Lower lobe of right lung (tissue), 2 donors: ENCODE results near the gene RGS4. TPM values are rescaled to one million over a fixed set of nuclear protein-coding genes. Genes with fewer than 3 reads are reported as not detected.

Source experiments
- ATAC-seq, 2 donors: fragments of 200-7000 bp; cut with Tn5 transposase; one replicate each; pipeline ENCODE4 v1.9.1; 2020 to 2022; ENCODE audit warnings: mild to moderate bottlenecking in 2 of 2, moderate library complexity in 2 of 2
- DNase-seq: peaks from one replicate; pipeline ENCODE4 v3.0.0-alpha.2; 2020
- H3K27ac ChIP-seq: fragments of 200-600 bp; one replicate; pipeline ENCODE4 v1.8.0; 2022
- H3K27me3 ChIP-seq: fragments of 200-600 bp; one replicate; pipeline ENCODE4 v1.8.0; 2022; ENCODE audit warnings: low read depth
- H3K36me3 ChIP-seq: fragments of 200-600 bp; one replicate; pipeline ENCODE4 v1.8.0; 2022; ENCODE audit warnings: mild to moderate bottlenecking
- H3K4me1 ChIP-seq: fragments of 200-600 bp; one replicate; pipeline ENCODE4 v1.8.0; 2022
- H3K4me3 ChIP-seq: fragments of 200-600 bp; one replicate; pipeline ENCODE4 v1.8.0; 2022; ENCODE audit warnings: mild to moderate bottlenecking
- H3K9me3 ChIP-seq: fragments of 200-600 bp; one replicate; pipeline ENCODE4 v1.8.0; 2022
- intact Hi-C: fragments of 100-400 bp; cut with DNase I; formaldehyde crosslinking; loops from one replicate; pipeline ENCODE4 v1.11.0; 2022
- total RNA-seq: library from RNA; stranded (reverse); fragmentation: NEBNext Ultra II Directional; extraction: Animal tissue kit (Norgen Biotek cat#: 25700); gene quantifications from one replicate; pipeline ENCODE4 v1.2.1, GENCODE V29; 2021
- TF ChIP-seq, protein P1 (sequence below): fragments of 200-600 bp; IDR thresholded peaks from one replicate; pipeline ENCODE4 v1.8.0; 2022; ENCODE audit warnings: antibody characterized with exemption, mild to moderate bottlenecking
- donor health status: DM: no; HTN: yes; CAD: no; lungs with severe emphysema.

RGS4 gene
- total RNA-seq, 1 donor from 2014 or later = 0.89 TPM

DNA sequence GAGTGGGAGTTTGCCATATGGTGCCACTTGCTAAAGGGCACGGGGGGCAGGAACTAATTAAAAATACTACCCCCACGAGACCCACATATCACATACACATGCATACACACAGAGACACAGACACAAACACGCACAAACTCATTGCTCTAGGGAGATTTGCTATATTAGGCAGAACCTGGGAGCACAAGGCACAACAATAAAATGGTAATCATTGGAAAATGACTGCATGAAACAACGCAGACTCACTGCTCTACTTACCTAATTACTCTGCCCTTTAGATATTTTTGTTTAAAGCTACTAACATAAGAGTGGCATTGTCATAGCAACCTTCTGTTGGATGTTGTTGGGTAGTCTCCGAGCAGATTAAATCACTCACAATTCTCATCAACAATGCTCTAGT lies 20.3 kb upstream of the RGS4 start:
- Histone ChIP-seq H3K36me3 (no peaks in the 10 kb centered on the region), H3K4me3 (no peak overlapping the region), H3K4me1 (no peaks in the 10 kb centered on the region), H3K9me3 (no peaks in the 10 kb centered on the region), H3K27me3 (no peaks in the 10 kb centered on the region), H3K27ac (no peak overlapping the region)
- no peak for DNase-seq
- intact Hi-C loops = no loop called here
- TF ChIP-seq, protein P1, sequence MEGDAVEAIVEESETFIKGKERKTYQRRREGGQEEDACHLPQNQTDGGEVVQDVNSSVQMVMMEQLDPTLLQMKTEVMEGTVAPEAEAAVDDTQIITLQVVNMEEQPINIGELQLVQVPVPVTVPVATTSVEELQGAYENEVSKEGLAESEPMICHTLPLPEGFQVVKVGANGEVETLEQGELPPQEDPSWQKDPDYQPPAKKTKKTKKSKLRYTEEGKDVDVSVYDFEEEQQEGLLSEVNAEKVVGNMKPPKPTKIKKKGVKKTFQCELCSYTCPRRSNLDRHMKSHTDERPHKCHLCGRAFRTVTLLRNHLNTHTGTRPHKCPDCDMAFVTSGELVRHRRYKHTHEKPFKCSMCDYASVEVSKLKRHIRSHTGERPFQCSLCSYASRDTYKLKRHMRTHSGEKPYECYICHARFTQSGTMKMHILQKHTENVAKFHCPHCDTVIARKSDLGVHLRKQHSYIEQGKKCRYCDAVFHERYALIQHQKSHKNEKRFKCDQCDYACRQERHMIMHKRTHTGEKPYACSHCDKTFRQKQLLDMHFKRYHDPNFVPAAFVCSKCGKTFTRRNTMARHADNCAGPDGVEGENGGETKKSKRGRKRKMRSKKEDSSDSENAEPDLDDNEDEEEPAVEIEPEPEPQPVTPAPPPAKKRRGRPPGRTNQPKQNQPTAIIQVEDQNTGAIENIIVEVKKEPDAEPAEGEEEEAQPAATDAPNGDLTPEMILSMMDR = no peak
- ATAC-seq = no peak

DNA sequence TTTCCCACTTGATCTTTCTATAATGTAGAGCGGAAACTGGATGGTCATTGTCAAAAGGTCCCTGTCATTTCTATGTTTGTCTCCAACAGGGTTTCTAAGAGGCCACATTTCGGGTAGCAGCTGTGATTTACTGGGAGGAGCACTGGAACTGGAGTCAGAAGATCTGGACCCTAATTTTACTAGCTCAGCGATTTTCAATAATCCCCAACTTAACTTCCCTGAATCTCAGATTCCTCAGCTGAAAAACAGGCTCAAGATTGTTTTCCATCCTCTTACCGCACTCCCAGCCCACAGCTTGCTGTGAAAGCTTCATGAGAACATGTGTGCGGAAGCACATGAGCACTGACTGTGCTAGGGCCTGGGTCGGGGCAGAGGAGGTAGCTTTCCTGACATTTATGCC lies 19.9 kb upstream of the RGS4 start:
- no peak for DNase-seq

DNA sequence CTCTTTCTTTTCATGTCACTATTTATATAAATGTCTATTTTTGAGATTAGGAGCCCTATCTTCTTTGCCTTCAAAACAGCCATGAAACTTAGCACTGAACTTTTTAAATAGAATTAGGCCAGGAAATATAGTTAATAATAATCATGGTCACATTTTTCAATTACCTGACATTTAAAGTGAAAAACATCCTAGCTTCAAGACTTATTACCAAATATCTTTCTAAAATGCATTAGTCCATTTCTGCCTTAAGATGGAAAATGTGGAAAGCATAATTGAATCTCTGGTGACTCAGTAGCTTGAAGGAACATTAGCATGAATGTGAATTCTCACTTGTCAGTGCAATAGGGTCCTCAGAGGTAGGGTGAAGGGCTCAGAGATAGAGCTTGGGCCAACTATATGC lies 18.7 kb upstream of the RGS4 start:
- no peaks in the 10 kb centered on the region for H3K9me3 ChIP-seq
- intact Hi-C loops = no loop called here
- ATAC-seq (no peak), DNase-seq (no peak)
- H3K36me3 ChIP-seq = no peaks in the 10 kb centered on the region
- H3K27ac ChIP-seq = no peak overlapping the region
- no peaks in the 10 kb centered on the region for H3K4me1 ChIP-seq
- H3K4me3 ChIP-seq = no peak overlapping the region
- H3K27me3 ChIP-seq = no peaks in the 10 kb centered on the region
- TF ChIP-seq, protein P1 = no peak

More for the DNA sequence above, 19.9 kb upstream of the RGS4 start:
- H3K4me1 ChIP-seq = no peaks in the 10 kb centered on the region
- H3K9me3 ChIP-seq = no peaks in the 10 kb centered on the region
- no peaks in the 10 kb centered on the region for H3K27me3 ChIP-seq
- intact Hi-C loops = no loop called here
- TF ChIP-seq, protein P1 = no peak
- ATAC-seq = no peak
- no peaks in the 10 kb centered on the region for H3K36me3 ChIP-seq
- no peak overlapping the region for H3K4me3 ChIP-seq
- no peak overlapping the region for H3K27ac ChIP-seq

DNA sequence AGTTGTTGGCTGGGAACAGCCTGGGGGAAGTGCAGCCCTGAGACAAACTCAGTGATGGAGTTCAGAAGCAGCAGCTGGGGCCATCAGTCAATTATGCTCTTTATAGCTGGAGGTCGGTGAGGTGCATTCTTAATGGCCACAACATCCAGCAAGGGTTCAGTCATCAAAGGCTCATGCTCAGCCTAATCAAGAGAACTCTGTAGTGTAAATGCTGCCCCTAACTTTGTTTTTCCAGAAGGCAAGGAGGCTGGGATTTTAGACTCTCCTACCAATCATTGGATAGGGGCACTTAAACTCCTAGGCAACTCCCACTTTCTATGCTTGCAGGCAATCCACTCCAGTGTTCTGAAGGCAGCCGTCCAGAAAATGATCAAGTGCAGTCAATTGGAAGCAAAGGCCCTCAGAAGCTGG lies 15.0 kb upstream of the RGS4 start:
- Histone ChIP-seq H3K4me1 (no peaks in the 10 kb centered on the region), H3K27me3 (no peaks in the 10 kb centered on the region), H3K27ac (no peak overlapping the region), H3K36me3 (no peaks in the 10 kb centered on the region), H3K9me3 (no peaks in the 10 kb centered on the region), H3K4me3 (no peak overlapping the region)
- intact Hi-C loops = no loop called here
- TF ChIP-seq, protein P1 = no peak
- ATAC-seq = peak; percentile 29 to 67
- no peak for DNase-seq

DNA sequence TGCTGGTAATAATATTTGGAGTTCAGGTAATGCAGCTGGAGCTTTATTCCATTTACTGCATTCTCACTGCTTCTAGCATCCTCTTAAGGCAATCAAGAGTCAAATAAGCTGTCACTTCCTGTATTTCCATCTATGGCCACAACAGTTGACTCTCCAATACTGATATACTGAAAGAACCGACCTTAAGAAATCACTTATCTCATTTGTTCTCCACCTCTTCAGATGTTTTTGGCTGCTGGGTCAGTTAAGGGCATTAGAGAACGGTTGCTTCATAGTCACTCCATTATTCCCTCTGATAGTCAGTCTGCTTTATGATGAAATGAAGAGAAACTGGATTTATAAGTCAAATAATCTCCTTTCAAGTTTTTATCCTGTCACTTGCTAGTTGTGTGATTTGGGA lies 14.2 kb upstream of the RGS4 start:
- H3K36me3 ChIP-seq = no peaks in the 10 kb centered on the region
- DNase-seq = no peak
- peak; percentile 31 to 39 for ATAC-seq
- no peak overlapping the region for H3K4me3 ChIP-seq
- no peaks in the 10 kb centered on the region for H3K4me1 ChIP-seq
- H3K9me3 ChIP-seq = no peaks in the 10 kb centered on the region
- TF ChIP-seq, protein P1 = no peak
- intact Hi-C loops = no loop called here
- H3K27ac ChIP-seq = no peak overlapping the region
- no peaks in the 10 kb centered on the region for H3K27me3 ChIP-seq

DNA sequence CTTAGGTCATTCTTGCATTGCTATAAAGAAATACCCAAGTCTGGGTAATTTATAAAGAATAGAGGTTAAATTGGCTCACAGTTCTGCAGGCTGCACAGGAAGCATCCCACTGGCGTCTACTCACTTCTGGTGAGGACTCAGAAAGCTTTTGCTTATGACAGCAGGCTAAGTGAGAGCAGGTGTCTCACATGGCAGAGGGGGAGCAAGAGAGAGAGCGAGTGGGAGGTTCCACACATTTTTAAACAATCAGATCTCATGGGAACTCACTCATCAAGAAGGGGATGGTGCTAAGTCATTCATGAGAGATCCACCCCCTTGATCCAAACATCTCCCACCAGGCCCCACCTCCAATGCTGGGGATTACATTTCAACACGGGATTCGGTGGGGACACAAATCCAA lies 13.6 kb upstream of the RGS4 start:
- Histone ChIP-seq H3K27me3 (no peaks in the 10 kb centered on the region), H3K4me3 (no peak overlapping the region), H3K9me3 (no peaks in the 10 kb centered on the region), H3K36me3 (no peaks in the 10 kb centered on the region), H3K27ac (no peak overlapping the region), H3K4me1 (no peaks in the 10 kb centered on the region)
- TF ChIP-seq, protein P1 = no peak
- intact Hi-C loops = no loop called here
- no peak for ATAC-seq
- DNase-seq = no peak
